Pancreas (tissue), 10 donors: Measurements from ENCODE around the gene LENG8. TPM values are rescaled to one million over a fixed set of nuclear protein-coding genes. Genes with fewer than 3 reads are reported as not detected.

Source experiments
- ATAC-seq, 4 donors: fragments of 200-7000 bp; cut with Tn5 transposase; one replicate each; pipeline versions ENCODE4 v1.8.0 to v1.9.1; 2020; ENCODE audit warnings: mild to moderate bottlenecking in 4 of 4, moderate library complexity in 4 of 4
- DNase-seq, 6 donors: peaks; one replicate each; pipeline ENCODE4 v3.0.0-alpha.2; 2020
- FAIRE-seq: peaks from 2 replicates; lab custom pipeline; 2012; peaks lifted over from hg19 to GRCh38; lab: Jason Lieb, UNC
- H3K27ac ChIP-seq, 4 donors: fragments of 200-600 bp; sonication (generic); 1 replicate in 3 of 4; 2 replicates in 1 of 4; pipeline versions ENCODE4 v1.5.0 to v1.8.0; 2020
- H3K27me3 ChIP-seq, 4 donors: fragments of 200-600 bp; one replicate each; pipeline ENCODE4 v1.8.0; 2021
- H3K36me3 ChIP-seq, 3 donors: fragments of 200-600 bp; sonication (generic) in 1 of 3; one replicate each; pipeline versions ENCODE4 v1.5.0 to v1.8.0; 2020 to 2021
- H3K4me1 ChIP-seq, 3 donors: fragments of 200-600 bp; one replicate each; pipeline ENCODE4 v1.8.0; 2021
- H3K4me3 ChIP-seq, 4 donors: fragments of 200-600 bp; sonication (generic) in 2 of 4; one replicate each; pipeline versions ENCODE4 v1.5.0 to v1.8.0; 2020 to 2021
- H3K9me3 ChIP-seq, 4 donors: fragments of 200-600 bp; one replicate each; pipeline ENCODE4 v1.8.0; 2021
- CTCF ChIP-seq, 4 donors: fragments of 200-600 bp; sonication (generic) in 3 of 4; IDR thresholded peaks; one replicate each; pipeline versions ENCODE4 v1.5.0 to v1.8.0; 2021; ENCODE audit warnings: antibody characterized with exemption in 4 of 4
- WGBS, 2 donors: extraction: QIAGEN DNeasy Blood & Tissue Kit; methylation state at CpG; one replicate each; pipeline ENCODE4 v1.1.7; 2013; 5-methylcytosine and 5-hydroxymethylcytosine counted together
- intact Hi-C, 3 donors: fragments of 100-400 bp; cut with DNase I; formaldehyde crosslinking; loops; one replicate each; pipeline versions ENCODE4 v1.11.1 to v1.14.2; 2022
- polyA plus RNA-seq, 2 donors: library from polyadenylated mRNA; stranded (reverse); fragments of 200-250 nt; gene quantifications; one replicate each; pipeline ENCODE4 v1.2.3, GENCODE V29; 2013
- total RNA-seq, 6 donors: library from RNA; stranded (reverse); fragmentation: NEBNext Ultra II Directional in 4 of 6; extraction: Animal tissue kit (Norgen Biotek cat#: 25700) in 4 of 6; gene quantifications; one replicate each; pipeline versions ENCODE4 v1.2.1 to v1.2.4, GENCODE V29; 2021 to 2023
- donor health status: healthy with polysubstance abuse.
- donor health status: DM: no; HTN: no; CAD: no; lungs with moderate emphysema.
- donor health status: DM: no; HTN: no; CAD: no.
- donor health status: control.
- donor health status: control.
- donor health status: Bipolar disorder and iron deficiency.
- donor health status: DM: yes; HTN: yes; CAD: no.
- donor health status: DM: no; HTN: no; CAD: no.
- donor health status: DM: no; HTN: no; CAD: no.
- donor health status: DM: yes; HTN: yes; CAD: no.

LENG8 gene
- total and polyA plus RNA-seq, 8 donors, result 64.8 to 657 (median 142) TPM

DNA sequence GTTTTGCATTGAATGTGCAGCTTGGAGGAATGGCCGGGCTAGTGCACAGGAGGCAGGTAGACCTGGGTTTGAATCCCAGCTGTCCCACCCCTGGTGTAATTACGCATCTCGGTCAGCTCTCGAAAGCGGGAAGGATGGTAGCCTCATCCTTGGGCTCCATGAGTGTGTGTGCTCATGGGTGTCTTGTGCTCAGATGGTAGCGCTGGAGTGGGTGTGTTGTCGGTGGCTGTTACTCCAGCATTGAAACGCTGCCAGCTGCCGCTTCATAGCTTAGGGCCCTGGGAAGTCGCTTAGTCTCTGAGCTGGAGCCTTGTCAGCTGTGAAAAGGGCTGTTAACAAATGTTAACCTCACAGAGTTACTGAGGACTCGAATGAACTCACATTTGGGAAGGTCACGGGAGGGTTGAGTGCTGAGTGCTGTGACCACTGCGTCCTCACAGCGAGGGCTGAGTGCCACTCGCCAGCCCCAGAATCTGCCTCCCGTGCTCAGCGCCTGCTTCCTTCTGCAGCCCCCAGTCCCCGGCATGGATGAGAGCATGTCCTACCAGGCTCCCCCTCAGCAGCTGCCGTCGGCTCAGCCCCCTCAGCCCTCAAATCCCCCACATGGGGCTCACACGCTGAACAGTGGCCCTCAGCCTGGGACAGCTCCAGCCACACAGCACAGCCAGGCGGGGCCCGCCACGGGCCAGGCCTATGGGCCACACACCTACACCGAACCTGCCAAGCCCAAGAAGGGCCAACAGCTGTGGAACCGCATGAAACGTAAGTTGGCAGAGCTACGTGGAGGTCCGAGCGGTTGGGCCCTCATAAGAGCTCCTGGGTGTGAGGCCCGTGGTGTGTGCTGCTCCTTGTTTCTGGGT, 5.2 kb downstream of the LENG8 start:
- Histone ChIP-seq H3K4me1 (peaks cover 24 to 38% (median 26%) of the 10 kb centered on the region in 3 donors), H3K9me3 (no peaks in the 10 kb centered on the region), H3K36me3 (peaks cover 22 to 74% (median 65%) of the 10 kb centered on the region in 3 donors), H3K4me3 (no peak overlapping the region), H3K27ac (no peak overlapping the region), H3K27me3 (no peaks in the 10 kb centered on the region)
- no peak for TF ChIP-seq CTCF (IDR thresholded peaks at IDR 0.05)
- ATAC-seq, result no peak
- DNase-seq, result peak in 3 of 6 donors; percentile 28 to 62 (median 49)
- no peak for FAIRE-seq
- WGBS, 2 donors, result 82 to 90% methylated on average over 31 of the region's 31 CpGs
- intact Hi-C loops, result no loop called here

- TF ChIP-seq CTCF (IDR thresholded peaks at IDR 0.05), result no peak
- H3K4me1 ChIP-seq, result peaks cover 30 to 45% (median 33%) of the 10 kb centered on the region in 3 donors
- peaks cover 22 to 83% (median 67%) of the 10 kb centered on the region in 3 donors for H3K36me3 ChIP-seq
- H3K9me3 ChIP-seq, result no peaks in the 10 kb centered on the region
- no peaks in the 10 kb centered on the region for H3K27me3 ChIP-seq
- no peak overlapping the region for H3K27ac ChIP-seq
- no peak for ATAC-seq
- no peak overlapping the region for H3K4me3 ChIP-seq
- peak in 3 of 6 donors; percentile 31 to 75 (median 58) for DNase-seq
- no peak for FAIRE-seq
- 91 to 94% methylated on average over 33 of the region's 33 CpGs for WGBS, 2 donors
- intact Hi-C loops, result no loop called here
Observed at GRCh38 chr19:54454781-54455675, 6.0 kb downstream of the LENG8 start.

GRCh38 chr19:54455786-54456422, 6.9 kb downstream of the LENG8 start:
- H3K36me3 ChIP-seq, result peaks cover 22 to 92% (median 74%) of the 10 kb centered on the region in 3 donors
- H3K27ac ChIP-seq, result no peak overlapping the region
- FAIRE-seq, result no peak
- no peaks in the 10 kb centered on the region for H3K9me3 ChIP-seq
- ATAC-seq, result no peak
- H3K4me1 ChIP-seq, result peaks cover 27 to 43% (median 33%) of the 10 kb centered on the region in 3 donors
- no peak for TF ChIP-seq CTCF (IDR thresholded peaks at IDR 0.05)
- no peak overlapping the region for H3K4me3 ChIP-seq
- WGBS, 2 donors, result 92 to 93% methylated on average over 38 to 40 of the region's 40 CpGs
- DNase-seq, result peak in 2 of 6 donors; percentile 46 to 79
- no peaks in the 10 kb centered on the region for H3K27me3 ChIP-seq
- intact Hi-C loops, result no loop called here

- Histone ChIP-seq H3K9me3 (no peaks in the 10 kb centered on the region), H3K4me3 (no peak overlapping the region), H3K27me3 (no peaks in the 10 kb centered on the region), H3K36me3 (peaks cover 22 to 99% (median 79%) of the 10 kb centered on the region in 3 donors), H3K4me1 (peaks cover 23 to 43% (median 28%) of the 10 kb centered on the region in 3 donors), H3K27ac (no peak overlapping the region)
- DNase-seq (peak in 2 of 6 donors; percentile 33 to 78), FAIRE-seq (no peak), ATAC-seq (no peak)
- intact Hi-C loops, result no loop called here
- WGBS, 2 donors, result 93 to 94% methylated on average over 51 of the region's 51 CpGs
- no peak for TF ChIP-seq CTCF (IDR thresholded peaks at IDR 0.05)
Observed at GRCh38 chr19:54456423-54457373, 7.7 kb downstream of the LENG8 start.
